Thyroid gland (tissue), 4 donors: ENCODE results near the gene UQCC5. TPM values are rescaled to one million over a fixed set of nuclear protein-coding genes. Genes with fewer than 3 reads are reported as not detected.

ENCODE experiments used
- DNase-seq, 2 donors: peaks; one replicate each; pipeline ENCODE4 v3.0.0-alpha.2; 2019
- H3K27ac ChIP-seq, 3 donors: fragments of 200-600 bp; sonication (generic); 1 replicate in 2 of 3; 2 replicates in 1 of 3; pipeline ENCODE4 v1.5.1; 2016 to 2019; ENCODE audit warnings: mild to moderate bottlenecking in 1 of 3, moderate library complexity in 1 of 3
- H3K27me3 ChIP-seq: fragments of 200-600 bp; sonication (generic); one replicate; pipeline ENCODE4 v1.5.1; 2019
- H3K36me3 ChIP-seq, 2 donors: fragments of 200-600 bp; sonication (generic); one replicate each; pipeline ENCODE4 v1.5.1; 2016 to 2019
- H3K4me1 ChIP-seq, 2 donors: fragments of 200-600 bp; sonication (generic); one replicate each; pipeline ENCODE4 v1.5.1; 2017 to 2019
- H3K4me3 ChIP-seq, 3 donors: fragments of 200-600 bp; sonication (generic); replicated peaks in 1 of 3; 1 replicate in 2 of 3; 2 replicates in 1 of 3; pipeline ENCODE4 v1.5.1; 2016; ENCODE audit warnings: mild to moderate bottlenecking in 1 of 3
- H3K9me3 ChIP-seq: fragments of 200-600 bp; sonication (generic); one replicate; pipeline ENCODE4 v1.5.1; 2017
- POLR2A ChIP-seq, 2 donors: fragments of 450-650 bp; IDR thresholded peaks; one replicate each; pipeline ENCODE4 v1.6.1; 2017; ENCODE audit warnings: antibody characterized with exemption in 2 of 2, mild to moderate bottlenecking in 2 of 2, moderate library complexity in 1 of 2
- WGBS, 2 donors: methylation state at CpG; one replicate each; pipeline ENCODE4 v1.1.5; 2017; 5-methylcytosine and 5-hydroxymethylcytosine counted together
- intact Hi-C: fragments of 100-400 bp; cut with DNase I; formaldehyde crosslinking; loops from one replicate; pipeline ENCODE4 v1.15.1; 2023
- total RNA-seq, 4 donors: library from RNA; depleted of rRNA; stranded (reverse); fragments of >200 nt; gene quantifications; one replicate each; pipeline ENCODE4 v1.2.3, GENCODE V29; 2016
- TF ChIP-seq, protein P1 (sequence below), 6 experiments: fragments of 200-600 bp in 3 of 6; fragments of 450-650 bp in 3 of 6; sonication (generic) in 3 of 6; IDR thresholded peaks; one replicate each; pipeline ENCODE4 v1.5.1; 2016 to 2019; ENCODE audit warnings: antibody characterized with exemption in 6 of 6, mild to moderate bottlenecking in 2 of 6, inconsistent platforms in 1 of 6, moderate library complexity in 1 of 6

The UQCC5 gene
- total RNA-seq, 4 donors from 2014 or later, result 4.8 to 34.3 (median 9.4) TPM

DNA sequence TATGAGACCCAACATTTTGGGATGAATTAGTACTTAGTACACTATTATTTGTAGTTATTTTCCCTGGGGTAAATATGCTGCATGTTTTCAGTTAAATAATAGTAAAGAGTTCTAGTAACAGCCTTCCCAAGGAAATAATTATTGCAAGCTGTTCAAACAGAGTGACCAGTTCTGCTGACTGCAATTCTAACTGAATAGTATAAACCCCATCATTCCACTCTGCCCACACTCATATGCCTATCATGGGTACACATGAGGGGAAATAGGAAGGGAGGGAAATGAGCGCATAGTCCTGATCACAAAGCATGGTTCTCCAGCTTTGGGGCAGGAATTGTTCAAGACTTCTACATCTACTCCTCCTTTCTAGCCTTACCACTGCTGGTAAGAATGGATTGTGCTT is 18.7 kb downstream of the UQCC5 start:
- Histone ChIP-seq H3K27ac (peak overlapping the region; percentile 71 to 85 (median 75)), H3K4me1 (peaks cover 32 to 66% of the 10 kb centered on the region in 2 donors), H3K4me3 (no peak overlapping the region), H3K36me3 (peaks cover 8 to 12% of the 10 kb centered on the region in 2 donors), H3K9me3 (no peaks in the 10 kb centered on the region), H3K27me3 (no peaks in the 10 kb centered on the region)
- 90 to 94% methylated on average over 1 of the region's 1 CpG for WGBS, 2 donors
- intact Hi-C loops, result no loop called here
- no peak for DNase-seq
- TF ChIP-seq, protein P1, sequence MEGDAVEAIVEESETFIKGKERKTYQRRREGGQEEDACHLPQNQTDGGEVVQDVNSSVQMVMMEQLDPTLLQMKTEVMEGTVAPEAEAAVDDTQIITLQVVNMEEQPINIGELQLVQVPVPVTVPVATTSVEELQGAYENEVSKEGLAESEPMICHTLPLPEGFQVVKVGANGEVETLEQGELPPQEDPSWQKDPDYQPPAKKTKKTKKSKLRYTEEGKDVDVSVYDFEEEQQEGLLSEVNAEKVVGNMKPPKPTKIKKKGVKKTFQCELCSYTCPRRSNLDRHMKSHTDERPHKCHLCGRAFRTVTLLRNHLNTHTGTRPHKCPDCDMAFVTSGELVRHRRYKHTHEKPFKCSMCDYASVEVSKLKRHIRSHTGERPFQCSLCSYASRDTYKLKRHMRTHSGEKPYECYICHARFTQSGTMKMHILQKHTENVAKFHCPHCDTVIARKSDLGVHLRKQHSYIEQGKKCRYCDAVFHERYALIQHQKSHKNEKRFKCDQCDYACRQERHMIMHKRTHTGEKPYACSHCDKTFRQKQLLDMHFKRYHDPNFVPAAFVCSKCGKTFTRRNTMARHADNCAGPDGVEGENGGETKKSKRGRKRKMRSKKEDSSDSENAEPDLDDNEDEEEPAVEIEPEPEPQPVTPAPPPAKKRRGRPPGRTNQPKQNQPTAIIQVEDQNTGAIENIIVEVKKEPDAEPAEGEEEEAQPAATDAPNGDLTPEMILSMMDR (IDR thresholded peaks at IDR 0.05), result no peak
- TF ChIP-seq POLR2A (IDR thresholded peaks at IDR 0.05), result no peak

DNA sequence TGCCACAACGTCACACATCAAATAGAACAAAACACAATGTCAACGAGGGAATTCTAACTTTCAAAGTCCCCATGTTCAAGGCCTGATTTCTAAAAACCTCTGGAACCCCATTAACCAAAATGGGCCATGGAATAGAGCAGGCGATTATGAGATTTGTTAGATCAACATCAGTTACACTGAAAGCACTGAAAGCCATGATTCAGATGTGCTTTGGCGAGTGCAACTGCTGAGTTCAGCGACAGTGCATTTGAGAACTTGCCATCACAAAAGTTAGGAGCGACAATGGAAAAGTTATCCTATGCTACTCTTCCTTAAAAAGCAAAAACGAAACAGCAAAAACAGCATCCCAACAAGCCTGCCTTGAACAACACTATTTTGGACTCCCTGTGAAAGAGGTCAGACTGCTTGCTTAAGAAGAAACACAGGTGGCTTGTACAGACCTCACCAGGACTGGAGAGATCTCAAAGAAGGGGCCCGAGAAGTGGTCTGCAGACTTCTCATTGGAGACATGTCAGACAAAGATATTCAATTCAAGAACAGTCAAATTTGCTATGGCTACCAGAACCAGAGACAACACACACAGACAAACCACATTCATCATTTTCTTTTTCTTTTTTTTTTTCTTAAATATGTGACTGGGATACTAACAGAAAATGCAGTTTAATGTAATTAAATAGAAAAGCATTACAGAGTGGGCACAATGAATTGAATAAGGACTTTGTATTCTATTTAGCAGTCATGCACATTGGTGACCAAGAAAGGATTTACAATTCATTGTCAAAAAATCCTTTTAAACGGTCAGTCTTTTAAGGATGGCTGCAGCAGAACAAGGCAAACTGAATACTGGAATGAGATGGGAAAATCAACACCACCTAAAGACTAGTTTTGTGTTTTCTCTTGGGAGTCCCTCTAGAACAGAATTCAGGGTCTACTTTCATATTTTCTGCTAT is 20.9 kb downstream of the UQCC5 start:
- Histone ChIP-seq H3K36me3 (peaks cover 5 to 7% of the 10 kb centered on the region in 2 donors), H3K4me1 (peaks cover 41 to 72% of the 10 kb centered on the region in 2 donors), H3K4me3 (no peak overlapping the region), H3K9me3 (no peaks in the 10 kb centered on the region), H3K27me3 (no peaks in the 10 kb centered on the region), H3K27ac (peak overlapping the region in 2 of 3 donors; percentile 74 to 85)
- WGBS, 2 donors, result 89 to 91% methylated on average over 9 of the region's 9 CpGs
- TF ChIP-seq, protein P1 (IDR thresholded peaks at IDR 0.05), result peak in 1 of 6 experiments; percentile 9
- TF ChIP-seq POLR2A (IDR thresholded peaks at IDR 0.05), result no peak
- DNase-seq, result no peak
- intact Hi-C loops, result no loop called here

DNA sequence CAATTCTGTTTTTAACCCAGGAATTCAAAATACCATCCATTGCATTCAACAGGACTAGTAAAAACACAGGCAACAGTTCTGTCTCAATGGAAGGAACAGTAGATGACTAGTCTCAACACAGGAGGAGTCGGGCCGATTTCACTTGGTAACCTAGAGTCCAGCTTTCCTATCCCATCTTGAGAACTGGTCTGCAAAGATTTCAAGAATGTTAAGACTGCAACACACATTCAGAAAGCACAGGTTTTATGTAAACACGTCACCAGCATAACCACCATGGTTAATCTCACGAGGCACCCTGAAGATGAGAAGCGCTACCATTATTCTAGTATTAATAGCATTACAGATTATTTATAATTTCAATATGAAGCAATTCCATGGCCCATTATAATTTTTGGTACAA is 22.0 kb downstream of the UQCC5 start:
- Histone ChIP-seq H3K4me1 (peaks cover 41 to 69% of the 10 kb centered on the region in 2 donors), H3K36me3 (peaks cover 8 to 13% of the 10 kb centered on the region in 2 donors), H3K4me3 (no peak overlapping the region), H3K27ac (peak overlapping the region in 1 of 3 donors; percentile 42), H3K27me3 (no peaks in the 10 kb centered on the region), H3K9me3 (no peaks in the 10 kb centered on the region)
- TF ChIP-seq, protein P1 (IDR thresholded peaks at IDR 0.05), result no peak
- TF ChIP-seq POLR2A (IDR thresholded peaks at IDR 0.05), result no peak
- DNase-seq, result no peak
- WGBS, 2 donors, result 96 to 98% methylated on average over 5 of the region's 5 CpGs
- intact Hi-C loops, result no loop called here

DNA sequence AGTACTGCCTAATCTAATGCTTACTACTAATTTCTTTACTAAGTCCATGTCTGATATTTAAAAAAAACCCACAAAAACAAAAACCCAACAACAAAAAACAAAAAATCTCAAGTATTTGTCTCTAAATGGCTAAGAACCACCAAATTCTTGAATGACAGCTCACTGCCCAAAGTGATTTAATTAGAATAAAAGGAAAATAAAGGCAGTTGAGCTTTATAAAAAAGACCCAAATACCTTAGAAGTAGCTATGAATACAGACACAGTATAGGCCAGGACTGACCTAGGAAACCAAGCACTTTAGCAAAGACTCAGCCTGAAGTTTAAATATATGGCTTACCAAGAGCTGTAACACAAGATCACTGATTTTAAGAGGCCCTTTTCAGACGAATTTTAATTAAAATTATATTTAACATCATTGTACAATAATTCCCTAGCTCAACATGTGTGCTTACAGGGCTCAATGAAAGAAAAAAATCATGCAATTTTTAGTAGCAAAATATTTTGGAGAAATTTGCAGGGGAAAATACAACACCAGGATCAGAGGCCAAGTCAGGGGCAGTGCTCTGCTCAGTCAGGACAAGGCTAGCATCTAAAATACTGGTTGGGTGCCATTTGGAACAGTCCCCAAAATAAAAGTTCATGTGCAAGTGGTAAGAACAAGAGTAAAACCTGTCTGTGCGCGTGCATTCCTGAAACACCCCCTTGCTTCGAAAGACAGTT is 24.8 kb downstream of the UQCC5 start:
- Histone ChIP-seq H3K4me1 (peaks cover 22 to 46% of the 10 kb centered on the region in 2 donors), H3K27me3 (no peaks in the 10 kb centered on the region), H3K4me3 (no peak overlapping the region), H3K27ac (peak overlapping the region in 1 of 3 donors; percentile 24), H3K9me3 (no peaks in the 10 kb centered on the region), H3K36me3 (peaks cover 12 to 16% of the 10 kb centered on the region in 2 donors)
- TF ChIP-seq, protein P1 (IDR thresholded peaks at IDR 0.05), result no peak
- no peak for TF ChIP-seq POLR2A (IDR thresholded peaks at IDR 0.05)
- DNase-seq, result no peak
- 77 to 83% methylated on average over 4 of the region's 4 CpGs for WGBS, 2 donors
- intact Hi-C loops, result no loop called here
